H1 (cell line): ENCODE measurements around the gene CPA3. TPM values are rescaled to one million over a fixed set of nuclear protein-coding genes. Genes with fewer than 3 reads are reported as not detected.

Experiments
- CTCF ChIA-PET: fragments of 300-600 bp; sonication (Branson Sonifier 250); formaldehyde crosslinking; loops from one replicate; lab custom pipeline; 2021; ENCODE audit not compliant: partially characterized antibody; lab: Charles Lee
- POLR2A ChIA-PET: fragments of 300-600 bp; sonication (Branson Sonifier 250); formaldehyde crosslinking; loops from one replicate; lab custom pipeline; 2021; ENCODE audit warnings: inconsistent platforms; ENCODE audit not compliant: partially characterized antibody; lab: Charles Lee
- DNase-seq, 2 experiments: peaks; one replicate each; pipeline versions ENCODE4 v3.0.0 to v3.0.0-alpha.2; 2010 to 2022; ENCODE audit warnings: low spot score in 2 of 2, low read depth in 1 of 2, mixed read lengths in 1 of 2
- FAIRE-seq: peaks from 2 replicates; lab custom pipeline; 2011; peaks lifted over from hg19 to GRCh38; lab: Jason Lieb, UNC
- H2AFZ ChIP-seq: 2 replicates; pipeline ENCODE4 v1.8.1; 2012; ENCODE audit warnings: low read length, inconsistent platforms
- H2AK5ac ChIP-seq: 2 replicates; pipeline ENCODE4 v1.6.1; 2013; ENCODE audit warnings: low read depth, low read length
- H2BK120ac ChIP-seq: replicated peaks from 2 replicates; pipeline ENCODE3; 2013; ENCODE audit warnings: low read depth, low read length, inconsistent platforms
- H2BK12ac ChIP-seq: 2 replicates; pipeline ENCODE4 v1.6.1; 2013; ENCODE audit warnings: low read depth, low read length
- H2BK15ac ChIP-seq: 2 replicates; pipeline ENCODE4 v1.6.1; 2013; ENCODE audit warnings: low read length
- H2BK20ac ChIP-seq: 2 replicates; pipeline ENCODE4 v1.6.1; 2013; ENCODE audit warnings: low read length
- H2BK5ac ChIP-seq: 2 replicates; pipeline ENCODE4 v1.6.1; 2013; ENCODE audit warnings: low read depth, low read length
- H3K14ac ChIP-seq: 2 replicates; pipeline ENCODE4 v1.6.1; 2013; ENCODE audit warnings: inconsistent platforms; ENCODE audit not compliant: insufficient read length
- H3K18ac ChIP-seq: 2 replicates; pipeline ENCODE4 v1.6.1; 2013; ENCODE audit warnings: low read length; ENCODE audit errors: extremely low read depth
- H3K23ac ChIP-seq: 2 replicates; pipeline ENCODE4 v1.6.1; 2013; ENCODE audit warnings: inconsistent platforms; ENCODE audit not compliant: insufficient read length
- H3K23me2 ChIP-seq: 2 replicates; pipeline ENCODE4 v1.6.1; 2013; ENCODE audit warnings: low read depth, low read length
- H3K27ac ChIP-seq: 2 replicates; pipeline ENCODE4 v1.6.1; 2011; ENCODE audit warnings: low read depth, low read length, inconsistent platforms
- H3K27me3 ChIP-seq, 4 experiments: replicated peaks in 1 of 4; 1 replicate in 1 of 4; 2 replicates in 3 of 4; pipeline versions ENCODE4 v1.6.1 to v1.8.1; 2011 to 2013; ENCODE audit warnings: low read length in 3 of 4, mild to moderate bottlenecking in 3 of 4, inconsistent platforms in 2 of 4, mixed read lengths in 2 of 4, moderate library complexity in 1 of 4; ENCODE audit not compliant: control insufficient read depth in 3 of 4, insufficient read depth in 3 of 4; ENCODE audit errors: extremely low read depth in 1 of 4
- H3K36me3 ChIP-seq, 4 experiments: 2 replicates each; pipeline versions ENCODE4 v1.6.1 to v1.8.1; 2011 to 2013; ENCODE audit warnings: mild to moderate bottlenecking in 4 of 4, low read length in 3 of 4, moderate library complexity in 2 of 4, control low read depth in 1 of 4, inconsistent platforms in 1 of 4; ENCODE audit not compliant: insufficient read depth in 4 of 4, control insufficient read depth in 2 of 4
- H3K4ac ChIP-seq: replicated peaks from 2 replicates; pipeline ENCODE3; 2013; ENCODE audit warnings: low read length, low read depth, mixed read lengths, inconsistent platforms; ENCODE audit not compliant: insufficient read length
- H3K4me1 ChIP-seq, 4 experiments: replicated peaks in 1 of 4; 1 replicate in 1 of 4; 2 replicates in 3 of 4; pipeline versions ENCODE4 v1.6.1 to v1.8.1; 2011 to 2013; ENCODE audit warnings: low read length in 3 of 4, inconsistent platforms in 2 of 4, mixed read lengths in 1 of 4; ENCODE audit not compliant: insufficient read depth in 4 of 4, control insufficient read depth in 3 of 4
- H3K4me2 ChIP-seq, 2 experiments: 2 replicates each; pipeline versions ENCODE4 v1.6.1 to v1.8.1; 2011 to 2013; ENCODE audit warnings: low read depth in 2 of 2, low read length in 2 of 2, control low read depth in 1 of 2, inconsistent platforms in 1 of 2, mild to moderate bottlenecking in 1 of 2; ENCODE audit not compliant: insufficient read depth in 1 of 2
- H3K4me3 ChIP-seq, 4 experiments: fragments of 200-600, 300-600 bp in 1 of 4; sonication (generic), shearing (Covaris generic), sonication (Bioruptor Twin) in 1 of 4; 2 replicates each; pipeline versions ENCODE4 v1.5.1 to v1.8.1; 2011 to 2016; ENCODE audit warnings: low read length in 4 of 4, low read depth in 3 of 4, control low read depth in 2 of 4, inconsistent platforms in 2 of 4, mild to moderate bottlenecking in 2 of 4, mixed read lengths in 1 of 4, moderate library complexity in 1 of 4; ENCODE audit not compliant: insufficient read depth in 2 of 4; ENCODE audit errors: extremely low read depth in 1 of 4
- H3K56ac ChIP-seq: replicated peaks from 2 replicates; pipeline ENCODE3; 2013; ENCODE audit warnings: low read depth, mild to moderate bottlenecking, mixed read lengths, low read length, inconsistent platforms; ENCODE audit not compliant: insufficient read length
- H3K79me1 ChIP-seq: 2 replicates; pipeline ENCODE4 v1.6.1; 2013; ENCODE audit warnings: low read depth, low read length, control low read depth
- H3K79me2 ChIP-seq, 2 experiments: 2 replicates each; pipeline versions ENCODE4 v1.6.1 to v1.8.1; 2012 to 2013; ENCODE audit warnings: low read length in 2 of 2, mild to moderate bottlenecking in 2 of 2, inconsistent platforms in 1 of 2; ENCODE audit not compliant: insufficient read depth in 2 of 2, control insufficient read depth in 1 of 2
- H3K9ac ChIP-seq, 4 experiments: replicated peaks in 1 of 4; 1 replicate in 1 of 4; 2 replicates in 3 of 4; pipeline versions ENCODE4 v1.6.1 to v1.8.1; 2011 to 2013; ENCODE audit warnings: low read depth in 3 of 4, low read length in 3 of 4, control low read depth in 2 of 4, mild to moderate bottlenecking in 2 of 4, moderate library complexity in 2 of 4, inconsistent platforms in 1 of 4; ENCODE audit errors: extremely low read depth in 1 of 4
- H3K9me3 ChIP-seq, 2 experiments: 2 replicates each; pipeline versions ENCODE4 v1.6.1 to v1.8.1; 2012 to 2013; ENCODE audit warnings: mild to moderate bottlenecking in 2 of 2, moderate library complexity in 2 of 2, control low read depth in 1 of 2, inconsistent platforms in 1 of 2, low read depth in 1 of 2, low read length in 1 of 2, mixed read lengths in 1 of 2; ENCODE audit not compliant: insufficient read depth in 2 of 2
- H4K20me1 ChIP-seq, 2 experiments: replicated peaks in 1 of 2; 2 replicates each; pipeline versions ENCODE3 to v1.8.1; 2011 to 2013; ENCODE audit warnings: inconsistent platforms in 2 of 2, low read length in 2 of 2, mild to moderate bottlenecking in 1 of 2; ENCODE audit not compliant: insufficient read depth in 2 of 2, control insufficient read depth in 1 of 2
- H4K5ac ChIP-seq: 2 replicates; pipeline ENCODE4 v1.6.1; 2013; ENCODE audit warnings: low read length, low read depth, mixed read lengths, inconsistent platforms; ENCODE audit not compliant: insufficient read length
- H4K8ac ChIP-seq: 2 replicates; pipeline ENCODE4 v1.8.0; 2013; ENCODE audit warnings: mild to moderate bottlenecking, moderate library complexity, low read length, inconsistent platforms; ENCODE audit not compliant: insufficient read depth; ENCODE audit errors: extremely low read depth
- H4K91ac ChIP-seq: replicated peaks from 2 replicates; pipeline ENCODE3; 2013; ENCODE audit warnings: low read length, mixed read lengths, inconsistent platforms; ENCODE audit not compliant: insufficient read length
- BCL11A ChIP-seq, 2 experiments: IDR thresholded peaks; one replicate each; pipeline ENCODE4 v1.6.1; 2011; ENCODE audit warnings: low read depth in 2 of 2, low read length in 2 of 2, mild to moderate bottlenecking in 2 of 2
- CTBP2 ChIP-seq: IDR thresholded peaks from 2 replicates; pipeline ENCODE4 v1.7.0; 2011; ENCODE audit warnings: borderline replicate concordance, mild to moderate bottlenecking, moderate library complexity, mixed read lengths, low read length; ENCODE audit not compliant: insufficient read depth, insufficient read length
- SIN3A ChIP-seq, 2 experiments: IDR thresholded peaks in 1 of 2; conservative IDR thresholded peaks in 1 of 2; 2 replicates each; pipeline ENCODE4 v1.6.1; 2011 to 2012; ENCODE audit warnings: low read length in 2 of 2, improper control_type of control experiment in 1 of 2, low read depth in 1 of 2, mild to moderate bottlenecking in 1 of 2
- WGBS, 2 experiments: shearing (Covaris generic) in 1 of 2; methylation state at CpG; one replicate each; pipeline versions ENCODE4 v1.1.6 to v1.1.7; 2013 to 2015; ENCODE audit warnings: low lambda C conversion rate in 2 of 2, mixed read lengths in 2 of 2, inconsistent platforms in 1 of 2, low coverage in 1 of 2, missing lambda C conversion rate in 1 of 2; ENCODE audit not compliant: insufficient replicate concordance in 2 of 2, insufficient coverage in 1 of 2, insufficient read length in 1 of 2; ENCODE audit errors: extremely low coverage in 1 of 2, missing lambda C conversion rate in 1 of 2; 5-methylcytosine and 5-hydroxymethylcytosine counted together
- polyA plus RNA-seq, 7 experiments: library from polyadenylated mRNA; depleted of rRNA in 3 of 7; stranded (reverse) in 5 of 7; unstranded in 2 of 7; fragments of >200 nt in 5 of 7; fragments of 200-250 nt in 2 of 7; gene quantifications; 1 replicate in 5 of 7; 2 replicates in 1 of 7; 4 replicates in 1 of 7; pipeline versions ENCODE4 v1.2.1 to v1.2.3, GENCODE V29; 2011 to 2013; ENCODE audit warnings: missing spikeins in 2 of 7, mixed read lengths in 2 of 7
- total RNA-seq: library from RNA; stranded (reverse); fragmentation: NEBNext Ultra II Directional; extraction: Animal tissue kit (Norgen Biotek cat#: 25700); gene quantifications from 2 replicates; pipeline ENCODE4 v1.2.1, GENCODE V29; 2021
- TF ChIP-seq, protein P1 (sequence below), 3 experiments: IDR thresholded peaks; 1 replicate in 2 of 3; 2 replicates in 1 of 3; pipeline versions ENCODE4 v1.5.1 to v1.6.1; 2011; ENCODE audit warnings: low read length in 3 of 3, mild to moderate bottlenecking in 3 of 3, inconsistent platforms in 2 of 3, low read depth in 1 of 3, moderate library complexity in 1 of 3; ENCODE audit not compliant: insufficient read depth in 1 of 3; ENCODE audit errors: control extremely low read depth in 1 of 3

The CPA3 gene
- total and polyA plus RNA-seq, 2 of the 8 experiments (the other 6 are each of a cell fraction or from before 2014, with no cell fraction given): not detected

DNA sequence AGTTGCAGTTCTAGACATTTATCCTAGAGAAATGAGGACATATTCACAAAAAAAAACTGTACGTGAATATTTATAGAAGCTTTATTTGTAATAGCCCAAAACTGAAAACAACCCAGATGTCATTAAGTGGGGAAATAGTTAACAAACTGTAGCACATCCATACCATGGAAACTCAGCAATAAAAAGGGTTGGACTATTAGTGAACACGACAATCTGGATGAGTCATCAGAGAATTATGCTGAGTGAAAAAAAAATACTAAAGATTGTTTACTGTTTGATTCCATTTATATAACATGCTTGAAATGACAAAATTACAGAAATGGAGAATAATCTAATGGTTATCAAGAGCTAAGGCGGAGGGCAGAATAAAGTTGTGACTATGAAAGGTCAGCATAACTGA is 59.5 kb downstream of the CPA3 start:
- Histone ChIP-seq H2BK120ac (no peak overlapping the region), H3K18ac (no peak overlapping the region), H3K4me1 (no peaks in the 10 kb centered on the region), H2BK20ac (no peak overlapping the region), H3K56ac (no peak overlapping the region), H3K9ac (no peak overlapping the region), H3K27me3 (no peaks in the 10 kb centered on the region), H3K79me2 (no peaks in the 10 kb centered on the region), H2BK5ac (no peak overlapping the region), H4K8ac (no peak overlapping the region), H3K23ac (no peak overlapping the region), H2AFZ (no peak overlapping the region), H4K91ac (no peak overlapping the region), H2BK12ac (no peak overlapping the region), H3K9me3 (peaks cover 0 to 3% of the 10 kb centered on the region in 2 experiments; a peak in 1 of 4 replicates), H3K4ac (no peak overlapping the region), H3K79me1 (no peaks in the 10 kb centered on the region), H3K36me3 (no peaks in the 10 kb centered on the region), H3K23me2 (no peaks in the 10 kb centered on the region), H2BK15ac (no peak overlapping the region), H3K14ac (no peak overlapping the region), H4K20me1 (no peaks in the 10 kb centered on the region), H3K4me3 (no peak overlapping the region), H2AK5ac (no peak overlapping the region), H3K4me2 (no peak overlapping the region), H4K5ac (no peak overlapping the region), H3K27ac (no peak overlapping the region)
- DNase-seq (no peak), FAIRE-seq (no peak)
- CTCF ChIA-PET: interaction anchor here (0.8 kb wide), 1 partner anchor 18 kb away, joined by 3 read pairs; no protein-coding TSS in a partner anchor
- 89% methylated on average over 3 of the region's 3 CpGs; no CpG with 5 or more reads in 1 of the 2 experiments for WGBS, 2 experiments
- POLR2A ChIA-PET: no interaction called here
- no peak for TF ChIP-seq BCL11A (IDR thresholded peaks at IDR 0.05; ENCODE audit: low read depth in 2 of 2, low read length in 2 of 2)
- no peak for TF ChIP-seq CTBP2
- TF ChIP-seq, protein P1, sequence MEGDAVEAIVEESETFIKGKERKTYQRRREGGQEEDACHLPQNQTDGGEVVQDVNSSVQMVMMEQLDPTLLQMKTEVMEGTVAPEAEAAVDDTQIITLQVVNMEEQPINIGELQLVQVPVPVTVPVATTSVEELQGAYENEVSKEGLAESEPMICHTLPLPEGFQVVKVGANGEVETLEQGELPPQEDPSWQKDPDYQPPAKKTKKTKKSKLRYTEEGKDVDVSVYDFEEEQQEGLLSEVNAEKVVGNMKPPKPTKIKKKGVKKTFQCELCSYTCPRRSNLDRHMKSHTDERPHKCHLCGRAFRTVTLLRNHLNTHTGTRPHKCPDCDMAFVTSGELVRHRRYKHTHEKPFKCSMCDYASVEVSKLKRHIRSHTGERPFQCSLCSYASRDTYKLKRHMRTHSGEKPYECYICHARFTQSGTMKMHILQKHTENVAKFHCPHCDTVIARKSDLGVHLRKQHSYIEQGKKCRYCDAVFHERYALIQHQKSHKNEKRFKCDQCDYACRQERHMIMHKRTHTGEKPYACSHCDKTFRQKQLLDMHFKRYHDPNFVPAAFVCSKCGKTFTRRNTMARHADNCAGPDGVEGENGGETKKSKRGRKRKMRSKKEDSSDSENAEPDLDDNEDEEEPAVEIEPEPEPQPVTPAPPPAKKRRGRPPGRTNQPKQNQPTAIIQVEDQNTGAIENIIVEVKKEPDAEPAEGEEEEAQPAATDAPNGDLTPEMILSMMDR (IDR thresholded peaks at IDR 0.05; ENCODE audit: control extremely low read depth in 1 of 3, insufficient read depth in 1 of 3, low read depth in 1 of 3, low read length in 3 of 3): no peak
- no peak for TF ChIP-seq SIN3A (conservative IDR thresholded peaks at IDR 0.05 in 1 of 2, IDR thresholded peaks at IDR 0.05 in 1 of 2; ENCODE audit: low read depth in 1 of 2, low read length in 2 of 2)
